Tibial nerve (tissue), 4 donors: ENCODE measurements around the gene RUFY3. TPM values are rescaled to one million over a fixed set of nuclear protein-coding genes. Genes with fewer than 3 reads are reported as not detected.

ENCODE experiments used
- DNase-seq, 2 donors: peaks; one replicate each; pipeline ENCODE4 v3.0.0-alpha.2; 2019; ENCODE audit warnings: low spot score in 2 of 2
- H3K27ac ChIP-seq, 4 donors: fragments of 200-600 bp; sonication (generic) in 3 of 4; one replicate each; pipeline ENCODE4 v1.5.1; 2017 to 2019; ENCODE audit warnings: mild to moderate bottlenecking in 1 of 4
- H3K27me3 ChIP-seq, 2 donors: fragments of 200-600 bp; sonication (generic) in 1 of 2; one replicate each; pipeline versions ENCODE4 v1.5.1 to v1.6.0; 2017 to 2019
- H3K36me3 ChIP-seq, 3 donors: fragments of 200-600 bp; sonication (generic); one replicate each; pipeline ENCODE4 v1.5.1; 2018 to 2019
- H3K4me1 ChIP-seq, 4 donors: fragments of 200-600 bp; sonication (generic) in 3 of 4; one replicate each; pipeline ENCODE4 v1.5.1; 2017 to 2019
- H3K4me3 ChIP-seq, 4 donors: fragments of 200-600 bp; sonication (generic) in 3 of 4; one replicate each; pipeline ENCODE4 v1.5.1; 2017 to 2019; ENCODE audit warnings: mild to moderate bottlenecking in 1 of 4, moderate library complexity in 1 of 4
- H3K9me3 ChIP-seq, 4 donors: fragments of 200-600 bp; sonication (generic) in 3 of 4; one replicate each; pipeline ENCODE4 v1.5.1; 2017 to 2019
- EP300 ChIP-seq, 2 donors: sonication (generic); formaldehyde crosslinking; IDR thresholded peaks; one replicate each; pipeline ENCODE4 v1.6.1; 2017; ENCODE audit warnings: antibody characterized with exemption in 2 of 2, mild to moderate bottlenecking in 1 of 2
- POLR2A ChIP-seq, 2 donors: fragments of 450-650 bp; IDR thresholded peaks; one replicate each; pipeline ENCODE4 v1.6.1; 2017; ENCODE audit warnings: antibody characterized with exemption in 2 of 2, mild to moderate bottlenecking in 2 of 2, moderate library complexity in 2 of 2
- WGBS, 2 donors: methylation state at CpG; one replicate each; pipeline ENCODE4 v1.1.5; 2018; 5-methylcytosine and 5-hydroxymethylcytosine counted together
- total RNA-seq, 4 donors: library from RNA; depleted of rRNA; stranded (reverse); fragments of >200 nt; gene quantifications; one replicate each; pipeline ENCODE4 v1.1.0, GENCODE V29; 2016
- TF ChIP-seq, protein P1 (sequence below), 5 experiments: fragments of 200-600 bp in 3 of 5; fragments of 450-650 bp in 2 of 5; sonication (generic) in 3 of 5; IDR thresholded peaks; one replicate each; pipeline ENCODE4 v1.5.1; 2016 to 2019; ENCODE audit warnings: antibody characterized with exemption in 5 of 5, mild to moderate bottlenecking in 3 of 5, moderate library complexity in 2 of 5

RUFY3 gene
- total RNA-seq, 4 donors from 2014 or later, result 84.5 to 124 (median 88.8) TPM

- Histone ChIP-seq H3K9me3 (no peaks in the 10 kb centered on the region), H3K4me3 (no peak overlapping the region), H3K4me1 (no peaks in the 10 kb centered on the region), H3K27ac (no peak overlapping the region), H3K27me3 (no peaks in the 10 kb centered on the region), H3K36me3 (peaks cover 4 to 71% (median 7%) of the 10 kb centered on the region in 3 donors)
- TF ChIP-seq POLR2A (IDR thresholded peaks at IDR 0.05), result no peak
- no peak for TF ChIP-seq EP300 (IDR thresholded peaks at IDR 0.05)
- TF ChIP-seq, protein P1, sequence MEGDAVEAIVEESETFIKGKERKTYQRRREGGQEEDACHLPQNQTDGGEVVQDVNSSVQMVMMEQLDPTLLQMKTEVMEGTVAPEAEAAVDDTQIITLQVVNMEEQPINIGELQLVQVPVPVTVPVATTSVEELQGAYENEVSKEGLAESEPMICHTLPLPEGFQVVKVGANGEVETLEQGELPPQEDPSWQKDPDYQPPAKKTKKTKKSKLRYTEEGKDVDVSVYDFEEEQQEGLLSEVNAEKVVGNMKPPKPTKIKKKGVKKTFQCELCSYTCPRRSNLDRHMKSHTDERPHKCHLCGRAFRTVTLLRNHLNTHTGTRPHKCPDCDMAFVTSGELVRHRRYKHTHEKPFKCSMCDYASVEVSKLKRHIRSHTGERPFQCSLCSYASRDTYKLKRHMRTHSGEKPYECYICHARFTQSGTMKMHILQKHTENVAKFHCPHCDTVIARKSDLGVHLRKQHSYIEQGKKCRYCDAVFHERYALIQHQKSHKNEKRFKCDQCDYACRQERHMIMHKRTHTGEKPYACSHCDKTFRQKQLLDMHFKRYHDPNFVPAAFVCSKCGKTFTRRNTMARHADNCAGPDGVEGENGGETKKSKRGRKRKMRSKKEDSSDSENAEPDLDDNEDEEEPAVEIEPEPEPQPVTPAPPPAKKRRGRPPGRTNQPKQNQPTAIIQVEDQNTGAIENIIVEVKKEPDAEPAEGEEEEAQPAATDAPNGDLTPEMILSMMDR (IDR thresholded peaks at IDR 0.05), result no peak
- 78 to 89% methylated on average over 5 of the region's 5 CpGs for WGBS, 2 donors
- DNase-seq, result no peak
Measured at GRCh38 chr4:70818173-70818855, 96.5 kb downstream of the RUFY3 start.

GRCh38 chr4:70818921-70819320, 97.2 kb downstream of the RUFY3 start:
- WGBS, 2 donors, result 79 to 87% methylated on average over 3 of the region's 3 CpGs
- H3K9me3 ChIP-seq, result no peaks in the 10 kb centered on the region
- no peak for DNase-seq
- no peak overlapping the region for H3K27ac ChIP-seq
- no peaks in the 10 kb centered on the region for H3K27me3 ChIP-seq
- TF ChIP-seq POLR2A (IDR thresholded peaks at IDR 0.05) (no peak), EP300 (IDR thresholded peaks at IDR 0.05) (no peak)
- TF ChIP-seq, protein P1 (IDR thresholded peaks at IDR 0.05), result no peak
- H3K4me3 ChIP-seq, result no peak overlapping the region
- H3K4me1 ChIP-seq, result no peaks in the 10 kb centered on the region
- peaks cover 4 to 77% (median 8%) of the 10 kb centered on the region in 3 donors for H3K36me3 ChIP-seq

DNA sequence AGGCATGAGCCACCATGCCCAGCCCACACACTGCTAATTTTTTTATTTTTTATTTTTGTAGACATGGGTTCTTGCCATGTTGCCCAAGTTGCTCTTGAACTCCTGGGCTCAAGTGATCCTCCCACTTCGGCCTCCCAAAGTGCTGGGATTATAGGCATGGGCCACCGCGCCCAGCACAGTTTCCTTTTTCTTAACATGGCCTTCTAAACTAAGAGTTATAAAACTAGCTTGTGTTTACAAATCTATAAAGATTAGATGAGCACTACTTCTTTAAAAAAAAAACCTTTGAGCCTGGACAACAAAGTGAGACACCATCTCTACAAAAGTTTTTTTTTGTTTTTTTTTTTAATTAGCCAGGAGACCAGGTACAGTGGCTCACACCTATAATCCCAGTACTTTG, 107.3 kb downstream of the RUFY3 start:
- DNase-seq, result no peak
- Histone ChIP-seq H3K27ac (no peak overlapping the region), H3K4me3 (no peak overlapping the region), H3K27me3 (no peaks in the 10 kb centered on the region), H3K9me3 (no peaks in the 10 kb centered on the region), H3K36me3 (peaks cover 8 to 99% (median 40%) of the 10 kb centered on the region in 3 donors), H3K4me1 (peaks cover 0 to 7% (median 0%) of the 10 kb centered on the region in 4 donors)
- WGBS, 2 donors, result 97% methylated on average over 3 of the region's 3 CpGs
- TF ChIP-seq EP300 (IDR thresholded peaks at IDR 0.05) (no peak), POLR2A (IDR thresholded peaks at IDR 0.05) (no peak)
- TF ChIP-seq, protein P1 (IDR thresholded peaks at IDR 0.05), result no peak

DNA sequence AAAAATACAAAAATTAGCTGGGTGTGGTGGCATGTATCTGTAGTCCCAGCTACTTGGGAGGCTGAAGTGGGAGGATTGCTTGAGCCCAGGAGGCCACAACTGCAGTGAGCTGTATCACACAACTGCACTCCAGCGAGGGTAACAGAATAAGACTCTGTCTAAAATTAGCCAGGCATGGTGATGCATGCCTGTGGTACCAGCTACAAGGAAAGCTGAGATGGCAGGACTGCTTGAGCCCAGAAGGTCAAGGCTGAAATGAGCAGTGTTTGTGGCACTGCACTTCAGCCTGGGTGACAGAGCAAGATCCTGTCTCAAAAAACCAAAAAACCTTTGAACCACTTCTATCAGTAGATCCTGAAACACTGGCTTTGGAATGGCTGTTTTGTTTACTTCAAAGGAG, 107.7 kb downstream of the RUFY3 start:
- no peaks in the 10 kb centered on the region for H3K9me3 ChIP-seq
- H3K4me3 ChIP-seq, result no peak overlapping the region
- H3K27ac ChIP-seq, result no peak overlapping the region
- TF ChIP-seq, protein P1 (IDR thresholded peaks at IDR 0.05), result no peak
- TF ChIP-seq POLR2A (IDR thresholded peaks at IDR 0.05), result no peak
- no peak for TF ChIP-seq EP300 (IDR thresholded peaks at IDR 0.05)
- H3K27me3 ChIP-seq, result no peaks in the 10 kb centered on the region
- peaks cover 0 to 7% (median 0%) of the 10 kb centered on the region in 4 donors for H3K4me1 ChIP-seq
- H3K36me3 ChIP-seq, result peaks cover 8 to 99% (median 35%) of the 10 kb centered on the region in 3 donors
- DNase-seq, result no peak
- WGBS, 2 donors, result 80 to 100% methylated on average over 1 of the region's 1 CpG

- Histone ChIP-seq H3K27me3 (no peaks in the 10 kb centered on the region), H3K9me3 (no peaks in the 10 kb centered on the region), H3K4me1 (peaks cover 0 to 7% (median 0%) of the 10 kb centered on the region in 4 donors), H3K4me3 (no peak overlapping the region), H3K36me3 (peaks cover 7 to 99% (median 31%) of the 10 kb centered on the region in 3 donors), H3K27ac (no peak overlapping the region)
- no peak for DNase-seq
- TF ChIP-seq POLR2A (IDR thresholded peaks at IDR 0.05), result no peak
- TF ChIP-seq EP300 (IDR thresholded peaks at IDR 0.05), result no peak
- TF ChIP-seq, protein P1 (IDR thresholded peaks at IDR 0.05), result no peak
- 91 to 94% methylated on average over 9 of the region's 9 CpGs for WGBS, 2 donors
Measured at GRCh38 chr4:70830054-70830453, 108.3 kb downstream of the RUFY3 start.
